T-cell (primary cell): ENCODE results near the gene ELP5. TPM values are rescaled to one million over a fixed set of nuclear protein-coding genes. Genes with fewer than 3 reads are reported as not detected.
A peak's percentile ranks its signal among the peaks of the same experiment; 100 is the strongest.

ENCODE experiments used
- ATAC-seq, 4 experiments: fragments of 200-7000 bp in 3 of 4; fragments of 150-1000 bp in 1 of 4; cut with Tn5 transposase; replicated peaks in 1 of 4; 1 replicate in 3 of 4; 2 replicates in 1 of 4; pipeline ENCODE4 v1.10.0; 2021; ENCODE audit warnings: moderate library complexity in 3 of 4, mild to moderate bottlenecking in 2 of 4, moderate number of reproducible peaks in 1 of 4
- CTCF ChIA-PET, 2 donors: fragments of 300-600 bp; sonication (Branson Sonifier 250); formaldehyde crosslinking; loops; one replicate each; lab custom pipeline; 2022; ENCODE audit warnings: antibody characterized with exemption in 2 of 2; lab: Charles Lee
- POLR2A ChIA-PET, 2 donors: fragments of 300-600 bp; sonication (Branson Sonifier 250); formaldehyde crosslinking; loops; one replicate each; lab custom pipeline; 2022; ENCODE audit warnings: antibody characterized with exemption in 2 of 2; lab: Charles Lee
- DNase-seq, 35 experiments: peaks; one replicate each; pipeline versions ENCODE4 v3.0.0 to v3.0.0-alpha.2; 2013 to 2023
- H3K27ac ChIP-seq: one replicate; pipeline ENCODE4 v1.5.1; 2013; ENCODE audit warnings: low read length
- H3K27me3 ChIP-seq, 2 experiments: replicated peaks in 1 of 2; 1 replicate in 1 of 2; 2 replicates in 1 of 2; pipeline versions ENCODE4 v1.6.1 to v1.7.0; 2013; ENCODE audit warnings: low read length in 1 of 2, mixed read lengths in 1 of 2; ENCODE audit not compliant: control insufficient read depth in 2 of 2, insufficient read depth in 2 of 2; ENCODE audit errors: extremely low read depth in 1 of 2
- H3K36me3 ChIP-seq, 2 donors: 1 replicate in 1 of 2; 2 replicates in 1 of 2; pipeline versions ENCODE4 v1.6.1 to v1.7.0; 2013; ENCODE audit warnings: low read length in 1 of 2; ENCODE audit not compliant: control insufficient read depth in 2 of 2, insufficient read depth in 1 of 2; ENCODE audit errors: extremely low read depth in 1 of 2
- H3K4me1 ChIP-seq, 2 experiments: 1 replicate in 1 of 2; 2 replicates in 1 of 2; pipeline versions ENCODE4 v1.6.1 to v1.7.0; 2013; ENCODE audit warnings: low read length in 2 of 2, mixed read lengths in 1 of 2; ENCODE audit not compliant: insufficient read depth in 2 of 2, control insufficient read depth in 1 of 2; ENCODE audit errors: extremely low read depth in 1 of 2
- H3K4me3 ChIP-seq, 2 donors: 1 replicate in 1 of 2; 2 replicates in 1 of 2; pipeline versions ENCODE4 v1.5.1 to v1.7.0; 2013; ENCODE audit warnings: mild to moderate bottlenecking in 2 of 2, low read length in 1 of 2, moderate library complexity in 1 of 2; ENCODE audit not compliant: control insufficient read depth in 1 of 2; ENCODE audit errors: extremely low read depth in 1 of 2
- H3K9me3 ChIP-seq: 2 replicates; pipeline ENCODE4 v1.7.0; 2013
- H3K27ac Mint-ChIP-seq, 2 donors: one replicate each; pipeline ENCODE4 v1.8.0; 2020 to 2021; ENCODE audit warnings: mild to moderate bottlenecking in 2 of 2, mixed read lengths in 2 of 2
- H3K27me3 Mint-ChIP-seq, 2 donors: one replicate each; pipeline ENCODE4 v1.8.0; 2021 to 2022; ENCODE audit warnings: mixed read lengths in 2 of 2
- H3K36me3 Mint-ChIP-seq: one replicate; pipeline ENCODE4 v1.8.0; 2021; ENCODE audit warnings: mixed read lengths
- H3K4me1 Mint-ChIP-seq, 3 donors: one replicate each; pipeline ENCODE4 v1.8.0; 2020 to 2022; ENCODE audit warnings: mixed read lengths in 3 of 3, mild to moderate bottlenecking in 1 of 3
- H3K4me3 Mint-ChIP-seq, 3 donors: one replicate each; pipeline ENCODE4 v1.8.0; 2020 to 2022; ENCODE audit warnings: mild to moderate bottlenecking in 3 of 3, mixed read lengths in 3 of 3, moderate library complexity in 3 of 3
- H3K9me3 Mint-ChIP-seq, 3 donors: one replicate each; pipeline ENCODE4 v1.8.0; 2020 to 2022; ENCODE audit warnings: mixed read lengths in 3 of 3
- WGBS: methylation state at CpG from one replicate; pipeline ENCODE4 v1.1.5; 2013; ENCODE audit warnings: missing lambda C conversion rate; ENCODE audit not compliant: insufficient coverage; 5-methylcytosine and 5-hydroxymethylcytosine counted together
- total RNA-seq, 35 experiments: library from RNA in 6 of 35; stranded (reverse) in 6 of 35; fragments of 120-200 nt in 1 of 35; gene quantifications; one replicate each; pipeline versions ENCODE4 v1.2.1 to v1.2.4 and lab custom pipeline; 2013 to 2026

The ELP5 gene
- total RNA-seq, 5 donors from 2014 or later (not counting 1 experiment from before 2014, with no cell fraction given), result 29.8 to 35.9 (median 33.3) TPM

GRCh38 chr17:7221278-7222092 lies 30.5 kb upstream of the ELP5 start:
- no peak overlapping the region for H3K27ac ChIP-seq
- peak overlapping the region; percentile 90 to 92 for H3K27ac Mint-ChIP-seq

GRCh38 chr17:7222093-7222971 lies 29.7 kb upstream of the ELP5 start:
- ATAC-seq (no peak), DNase-seq (no peak)
- Mint-ChIP-seq H3K27ac (peak overlapping the region in 1 of 2 donors; percentile 18), H3K27me3 (no peaks in the 10 kb centered on the region), H3K4me1 (peaks cover 35 to 39% (median 35%) of the 10 kb centered on the region in 3 donors), H3K4me3 (no peak overlapping the region), H3K9me3 (no peaks in the 10 kb centered on the region), H3K36me3 (peaks cover 11% of the 10 kb centered on the region)
- CTCF ChIA-PET, result interaction anchor here in 1 of 2 donors (1.1 kb wide), 1 partner anchor 10 kb away, joined by 3 read pairs; no protein-coding TSS in a partner anchor
- Histone ChIP-seq H3K27me3 (no peaks in the 10 kb centered on the region), H3K9me3 (no peaks in the 10 kb centered on the region), H3K36me3 (peaks cover 8 to 59% of the 10 kb centered on the region in 2 donors), H3K4me3 (no peak overlapping the region), H3K4me1 (peaks cover 20 to 39% of the 10 kb centered on the region in 2 experiments), H3K27ac (no peak overlapping the region)
- POLR2A ChIA-PET, result no interaction called here
- WGBS, result 91% methylated on average over 12 of the region's 15 CpGs

More at GRCh38 chr17:7221278-7222092, 30.5 kb upstream of the ELP5 start:
- Mint-ChIP-seq H3K9me3 (no peaks in the 10 kb centered on the region), H3K4me1 (peaks cover 39 to 44% (median 40%) of the 10 kb centered on the region in 3 donors), H3K36me3 (peaks cover 11% of the 10 kb centered on the region), H3K27me3 (no peaks in the 10 kb centered on the region), H3K4me3 (peak overlapping the region; percentile 36 to 91 (median 90))
- ChIA-PET CTCF (interaction anchor here in 1 of 2 donors (0.5 to 1.7 kb wide), 10 partner anchors 11 to 377 kb away, joined by 3 to 12 read pairs (median 4); partner anchors contain the start of genes GABARAP, PHF23 and TMEM102), POLR2A (no interaction called here)
- Histone ChIP-seq H3K4me1 (peaks cover 25 to 46% of the 10 kb centered on the region in 2 experiments), H3K27me3 (no peaks in the 10 kb centered on the region), H3K4me3 (no peak overlapping the region), H3K36me3 (peaks cover 7 to 50% of the 10 kb centered on the region in 2 donors), H3K9me3 (no peaks in the 10 kb centered on the region)
- WGBS, result 89% methylated on average over 8 of the region's 10 CpGs
- no peak for ATAC-seq
- DNase-seq, result no peak

- no peaks in the 10 kb centered on the region for H3K27me3 Mint-ChIP-seq
- no peaks in the 10 kb centered on the region for H3K9me3 Mint-ChIP-seq
- no peak overlapping the region for H3K4me3 ChIP-seq
- POLR2A ChIA-PET, result no interaction called here
- ATAC-seq (no peak), DNase-seq (no peak)
- no peak overlapping the region for H3K27ac Mint-ChIP-seq
- 95% methylated on average over 6 of the region's 7 CpGs for WGBS
- H3K4me1 ChIP-seq, result peaks cover 20 to 34% of the 10 kb centered on the region in 2 experiments
- no peak overlapping the region for H3K27ac ChIP-seq
- no peak overlapping the region for H3K4me3 Mint-ChIP-seq
- CTCF ChIA-PET, result no interaction called here
- no peaks in the 10 kb centered on the region for H3K27me3 ChIP-seq
- H3K4me1 Mint-ChIP-seq, result peaks cover 29 to 35% (median 31%) of the 10 kb centered on the region in 3 donors
- no peaks in the 10 kb centered on the region for H3K9me3 ChIP-seq
- H3K36me3 Mint-ChIP-seq, result peaks cover 13% of the 10 kb centered on the region
- peaks cover 11 to 64% of the 10 kb centered on the region in 2 donors for H3K36me3 ChIP-seq
These were observed 29.1 kb upstream of the ELP5 start for GRCh38 chr17:7222972-7223292.

GRCh38 chr17:7223375-7223774 lies 28.6 kb upstream of the ELP5 start:
- ATAC-seq, result no peak
- H3K36me3 Mint-ChIP-seq, result peaks cover 16% of the 10 kb centered on the region
- H3K27ac Mint-ChIP-seq, result no peak overlapping the region
- Histone ChIP-seq H3K27me3 (no peaks in the 10 kb centered on the region), H3K36me3 (peaks cover 11 to 68% of the 10 kb centered on the region in 2 donors), H3K4me3 (no peak overlapping the region), H3K4me1 (peaks cover 16 to 30% of the 10 kb centered on the region in 2 experiments), H3K27ac (no peak overlapping the region), H3K9me3 (no peaks in the 10 kb centered on the region)
- no peaks in the 10 kb centered on the region for H3K27me3 Mint-ChIP-seq
- ChIA-PET CTCF (interaction anchor here in 1 of 2 donors (0.6 kb wide), 1 partner anchor 9 kb away, joined by 3 read pairs; no protein-coding TSS in a partner anchor), POLR2A (no interaction called here)
- DNase-seq, result no peak
- no peak overlapping the region for H3K4me3 Mint-ChIP-seq
- H3K9me3 Mint-ChIP-seq, result no peaks in the 10 kb centered on the region
- H3K4me1 Mint-ChIP-seq, result peaks cover 25 to 30% (median 30%) of the 10 kb centered on the region in 3 donors
- 91% methylated on average over 4 of the region's 4 CpGs for WGBS

- H3K4me3 Mint-ChIP-seq, result no peak overlapping the region
- ATAC-seq, result no peak
- 98% methylated on average over 8 of the region's 10 CpGs for WGBS
- no peaks in the 10 kb centered on the region for H3K9me3 Mint-ChIP-seq
- DNase-seq, result no peak
- Histone ChIP-seq H3K4me1 (peaks cover 9 to 23% of the 10 kb centered on the region in 2 experiments), H3K36me3 (peaks cover 15 to 75% of the 10 kb centered on the region in 2 donors), H3K27me3 (no peaks in the 10 kb centered on the region), H3K9me3 (no peaks in the 10 kb centered on the region), H3K27ac (no peak overlapping the region), H3K4me3 (no peak overlapping the region)
- ChIA-PET POLR2A (interaction anchor here in 1 of 2 donors (0.7 kb wide), 1 partner anchor 20 kb away, joined by 3 read pairs; no protein-coding TSS in a partner anchor), CTCF (no interaction called here)
- peaks cover 18% of the 10 kb centered on the region for H3K36me3 Mint-ChIP-seq
- no peak overlapping the region for H3K27ac Mint-ChIP-seq
- H3K27me3 Mint-ChIP-seq, result no peaks in the 10 kb centered on the region
- peaks cover 17 to 24% (median 23%) of the 10 kb centered on the region in 3 donors for H3K4me1 Mint-ChIP-seq
These were observed 27.9 kb upstream of the ELP5 start for GRCh38 chr17:7224110-7224509.

GRCh38 chr17:7224661-7225111 lies 27.3 kb upstream of the ELP5 start:
- Mint-ChIP-seq H3K9me3 (no peaks in the 10 kb centered on the region), H3K27ac (no peak overlapping the region), H3K4me1 (peaks cover 11 to 19% (median 17%) of the 10 kb centered on the region in 3 donors), H3K36me3 (peaks cover 23% of the 10 kb centered on the region), H3K4me3 (no peak overlapping the region), H3K27me3 (no peaks in the 10 kb centered on the region)
- no peak overlapping the region for H3K27ac ChIP-seq
- H3K4me3 ChIP-seq, result no peak overlapping the region
- H3K27me3 ChIP-seq, result no peaks in the 10 kb centered on the region
- WGBS, result 88% methylated on average over 13 of the region's 15 CpGs
- H3K36me3 ChIP-seq, result peaks cover 19 to 81% of the 10 kb centered on the region in 2 donors
- DNase-seq (no peak), ATAC-seq (no peak)
- POLR2A ChIA-PET, result interaction anchor here in 1 of 2 donors (0.7 kb wide), 1 partner anchor 20 kb away, joined by 3 read pairs; no protein-coding TSS in a partner anchor
- CTCF ChIA-PET, result no interaction called here
- H3K9me3 ChIP-seq, result no peaks in the 10 kb centered on the region
- peaks cover 4 to 17% of the 10 kb centered on the region in 2 experiments for H3K4me1 ChIP-seq
